Chondrocyte (in vitro differentiated cells): ENCODE measurements around the gene AFAP1. TPM values are rescaled to one million over a fixed set of nuclear protein-coding genes. Genes with fewer than 3 reads are reported as not detected.

Experiments
- DNase-seq: peaks from one replicate; pipeline ENCODE4 v3.0.0; 2021; ENCODE audit warnings: mixed read lengths, low spot score
- H3K27ac Mint-ChIP-seq: one replicate; pipeline ENCODE4 v1.8.0; 2021; ENCODE audit warnings: mild to moderate bottlenecking, moderate library complexity, mixed read lengths; ENCODE audit not compliant: unreplicated experiment
- H3K27me3 Mint-ChIP-seq: 2 replicates; pipeline ENCODE4 v1.8.0; 2021; ENCODE audit warnings: low read depth, mixed read lengths
- H3K36me3 Mint-ChIP-seq: 2 replicates; pipeline ENCODE4 v1.8.0; 2021; ENCODE audit warnings: low read depth, mixed read lengths
- H3K4me1 Mint-ChIP-seq: 2 replicates; pipeline ENCODE4 v1.8.0; 2021; ENCODE audit warnings: low read depth, mild to moderate bottlenecking, mixed read lengths
- H3K4me3 Mint-ChIP-seq: one replicate; pipeline ENCODE4 v1.8.0; 2021; ENCODE audit warnings: mild to moderate bottlenecking, moderate library complexity, mixed read lengths; ENCODE audit not compliant: unreplicated experiment
- H3K9me3 Mint-ChIP-seq: 2 replicates; pipeline ENCODE4 v1.8.0; 2021; ENCODE audit warnings: low read depth, mixed read lengths
- total RNA-seq: library from RNA; stranded (reverse); gene quantifications from 3 replicates; pipeline ENCODE4 v1.2.1, GENCODE V29; 2021
- TF ChIP-seq, protein P1 (sequence below): fragments of 200-600 bp; sonication (generic); IDR thresholded peaks from 2 replicates; pipeline ENCODE4 v1.5.0; 2021; ENCODE audit warnings: antibody characterized with exemption, mild to moderate bottlenecking, moderate library complexity

AFAP1 gene
- total RNA-seq, 1 donor from 2014 or later = 118 TPM

- Mint-ChIP-seq H3K36me3 (no peaks in the 10 kb centered on the region), H3K27me3 (peaks cover 2% of the 10 kb centered on the region), H3K9me3 (no peaks in the 10 kb centered on the region), H3K4me3 (no peak overlapping the region), H3K27ac (no peak overlapping the region), H3K4me1 (peaks cover 33% of the 10 kb centered on the region)
- TF ChIP-seq, protein P1, sequence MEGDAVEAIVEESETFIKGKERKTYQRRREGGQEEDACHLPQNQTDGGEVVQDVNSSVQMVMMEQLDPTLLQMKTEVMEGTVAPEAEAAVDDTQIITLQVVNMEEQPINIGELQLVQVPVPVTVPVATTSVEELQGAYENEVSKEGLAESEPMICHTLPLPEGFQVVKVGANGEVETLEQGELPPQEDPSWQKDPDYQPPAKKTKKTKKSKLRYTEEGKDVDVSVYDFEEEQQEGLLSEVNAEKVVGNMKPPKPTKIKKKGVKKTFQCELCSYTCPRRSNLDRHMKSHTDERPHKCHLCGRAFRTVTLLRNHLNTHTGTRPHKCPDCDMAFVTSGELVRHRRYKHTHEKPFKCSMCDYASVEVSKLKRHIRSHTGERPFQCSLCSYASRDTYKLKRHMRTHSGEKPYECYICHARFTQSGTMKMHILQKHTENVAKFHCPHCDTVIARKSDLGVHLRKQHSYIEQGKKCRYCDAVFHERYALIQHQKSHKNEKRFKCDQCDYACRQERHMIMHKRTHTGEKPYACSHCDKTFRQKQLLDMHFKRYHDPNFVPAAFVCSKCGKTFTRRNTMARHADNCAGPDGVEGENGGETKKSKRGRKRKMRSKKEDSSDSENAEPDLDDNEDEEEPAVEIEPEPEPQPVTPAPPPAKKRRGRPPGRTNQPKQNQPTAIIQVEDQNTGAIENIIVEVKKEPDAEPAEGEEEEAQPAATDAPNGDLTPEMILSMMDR = no peak
- no peak for DNase-seq
Observed at GRCh38 chr4:7964890-7965662, 25.4 kb upstream of the AFAP1 start.

DNA sequence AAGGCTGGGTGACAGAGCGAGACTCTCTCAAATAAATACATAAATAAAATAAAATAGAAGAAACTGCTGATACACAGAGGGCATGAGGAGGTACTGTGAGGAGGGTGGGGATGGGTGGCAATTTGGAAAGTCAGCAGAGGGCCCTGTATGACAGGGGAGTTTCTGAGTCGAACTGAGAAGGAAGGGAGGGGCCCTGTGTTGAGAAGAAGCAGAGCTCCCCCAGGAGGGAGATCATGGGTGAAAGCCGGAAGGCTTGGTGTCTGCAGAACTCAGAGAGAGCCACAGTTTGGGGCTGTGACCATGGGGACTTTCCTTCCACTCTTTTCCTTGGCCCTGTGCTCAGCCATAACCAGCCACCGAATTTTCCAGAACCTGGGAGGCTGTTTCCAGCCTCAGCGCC is 24.8 kb upstream of the AFAP1 start:
- DNase-seq = no peak
- Mint-ChIP-seq H3K27ac (peak overlapping the region; percentile 22), H3K4me1 (peaks cover 27% of the 10 kb centered on the region), H3K36me3 (no peaks in the 10 kb centered on the region), H3K27me3 (peaks cover 2% of the 10 kb centered on the region), H3K4me3 (no peak overlapping the region), H3K9me3 (no peaks in the 10 kb centered on the region)
- TF ChIP-seq, protein P1 = no peak

GRCh38 chr4:7963691-7964090 is 24.0 kb upstream of the AFAP1 start:
- no peak for DNase-seq
- no peaks in the 10 kb centered on the region for H3K9me3 Mint-ChIP-seq
- peaks cover 23% of the 10 kb centered on the region for H3K4me1 Mint-ChIP-seq
- no peak overlapping the region for H3K27ac Mint-ChIP-seq
- no peak overlapping the region for H3K4me3 Mint-ChIP-seq
- TF ChIP-seq, protein P1 = no peak
- H3K27me3 Mint-ChIP-seq = peaks cover 2% of the 10 kb centered on the region
- no peaks in the 10 kb centered on the region for H3K36me3 Mint-ChIP-seq

DNA sequence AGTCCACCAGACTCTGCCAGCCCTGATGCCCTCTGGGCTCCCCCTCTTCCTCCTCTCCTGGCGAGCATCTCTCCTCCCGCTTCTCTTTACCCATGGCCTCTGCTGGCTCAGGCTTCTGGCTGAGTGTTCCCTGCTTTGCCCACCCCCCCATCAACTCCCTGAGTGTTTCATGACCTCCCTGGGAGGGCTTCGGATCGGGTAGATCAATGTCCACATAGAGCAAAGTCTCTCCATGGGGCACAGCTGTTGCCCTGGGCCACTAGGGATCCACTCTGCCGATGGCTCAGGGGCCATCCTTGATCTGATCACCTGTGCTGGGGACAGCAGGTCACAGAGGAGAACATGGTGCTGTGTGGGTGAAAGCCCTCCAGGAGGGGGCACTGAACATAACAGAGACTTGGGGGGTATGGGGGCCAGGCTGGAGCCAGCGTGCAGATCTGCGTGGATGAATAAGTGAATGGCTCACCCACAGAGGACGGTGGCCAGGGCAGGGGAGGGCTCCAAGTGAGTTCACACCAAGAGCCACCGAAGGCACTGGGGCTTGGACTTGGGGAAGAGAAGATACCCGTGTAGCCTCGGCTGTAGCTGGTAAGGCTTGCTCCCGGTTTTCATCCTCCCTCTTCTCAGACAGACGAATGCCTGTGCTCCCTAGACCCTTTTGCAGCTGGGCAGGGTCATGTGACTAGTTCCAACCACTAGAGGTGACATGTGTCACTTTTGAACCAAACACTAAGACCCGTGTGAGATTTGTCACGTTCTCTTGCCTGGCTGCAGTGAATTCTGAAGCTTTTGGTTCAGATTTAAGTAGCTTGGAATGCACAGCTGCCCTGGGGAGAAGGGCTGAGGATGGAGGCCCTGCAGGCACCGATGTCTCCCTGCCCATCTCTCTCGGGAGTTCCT is 23.2 kb upstream of the AFAP1 start:
- Mint-ChIP-seq H3K4me3 (no peak overlapping the region), H3K27ac (no peak overlapping the region), H3K4me1 (peaks cover 14% of the 10 kb centered on the region), H3K9me3 (no peaks in the 10 kb centered on the region), H3K27me3 (peaks cover 2% of the 10 kb centered on the region), H3K36me3 (no peaks in the 10 kb centered on the region)
- TF ChIP-seq, protein P1 = no peak
- no peak for DNase-seq
